A549 (cell line): ENCODE data around the gene ERICH6B.
A peak's percentile ranks its signal among the peaks of the same experiment; 100 is the strongest.

Experiments used
- CHD2 ChIP-seq: fragments of 150-350 bp; IDR thresholded peaks from 2 replicates; pipeline ENCODE4 v1.6.1; 2014; ENCODE audit warnings: low read length; ENCODE audit not compliant: partially characterized antibody
- CTCF ChIP-seq: fragments of >200 bp; sonication (Bioruptor Twin); formaldehyde crosslinking; IDR thresholded peaks from 3 replicates; pipeline ENCODE4 v1.5.1; 2016
- HOXB13 ChIP-seq: fragments of 250-450 bp; sonication (Bioruptor Pico); IDR thresholded peaks from 2 replicates; pipeline ENCODE4 v1.5.0; 2020; ENCODE audit warnings: low read depth, mild to moderate bottlenecking, moderate library complexity
- MAFK ChIP-seq: fragments of 450-650 bp; IDR thresholded peaks from 2 replicates; pipeline ENCODE4 v1.6.1; 2014; ENCODE audit not compliant: partially characterized antibody
- POLR2A ChIP-seq: IDR thresholded peaks from 2 replicates; pipeline ENCODE4 v1.6.1; 2012; ENCODE audit warnings: mild to moderate bottlenecking, low read length
- SMC3 ChIP-seq: fragments of >200 bp; sonication (Bioruptor Twin); formaldehyde crosslinking; IDR thresholded peaks from 3 replicates; pipeline ENCODE4 v1.6.1; 2018; ENCODE audit warnings: inconsistent platforms
- ZNF302 ChIP-seq: fragments of 250-450 bp; sonication (Bioruptor Pico); IDR thresholded peaks from 2 replicates; pipeline ENCODE4 v1.9.0; 2021; ENCODE audit warnings: inconsistent platforms, mild to moderate bottlenecking, moderate library complexity
- TF ChIP-seq, protein P1 (sequence below): IDR thresholded peaks from 2 replicates; pipeline ENCODE4 v1.6.1; 2012
- TF ChIP-seq, protein P2 (sequence below): fragments of 450-650 bp; IDR thresholded peaks from 2 replicates; pipeline ENCODE4 v1.6.1; 2014; ENCODE audit warnings: antibody characterized with exemption

- no peak for TF ChIP-seq SMC3
- TF ChIP-seq CHD2 = no peak
- TF ChIP-seq POLR2A = no peak
- TF ChIP-seq CTCF = no peak
- TF ChIP-seq, protein P1, sequence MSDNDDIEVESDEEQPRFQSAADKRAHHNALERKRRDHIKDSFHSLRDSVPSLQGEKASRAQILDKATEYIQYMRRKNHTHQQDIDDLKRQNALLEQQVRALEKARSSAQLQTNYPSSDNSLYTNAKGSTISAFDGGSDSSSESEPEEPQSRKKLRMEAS = no peak
- no peak for TF ChIP-seq ZNF302 (CRISPR knock-in tag)
- TF ChIP-seq, protein P2, sequence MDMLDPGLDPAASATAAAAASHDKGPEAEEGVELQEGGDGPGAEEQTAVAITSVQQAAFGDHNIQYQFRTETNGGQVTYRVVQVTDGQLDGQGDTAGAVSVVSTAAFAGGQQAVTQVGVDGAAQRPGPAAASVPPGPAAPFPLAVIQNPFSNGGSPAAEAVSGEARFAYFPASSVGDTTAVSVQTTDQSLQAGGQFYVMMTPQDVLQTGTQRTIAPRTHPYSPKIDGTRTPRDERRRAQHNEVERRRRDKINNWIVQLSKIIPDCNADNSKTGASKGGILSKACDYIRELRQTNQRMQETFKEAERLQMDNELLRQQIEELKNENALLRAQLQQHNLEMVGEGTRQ = no peak
- TF ChIP-seq HOXB13 (CRISPR knock-in tag) = no peak
- peak; percentile 89 for TF ChIP-seq MAFK
These were observed 75.3 kb downstream of the ERICH6B start for GRCh38 chr13:45540195-45540594.
